WTC11 (cell line): ENCODE measurements around the gene PMEPA1. TPM values are rescaled to one million over a fixed set of nuclear protein-coding genes. Genes with fewer than 3 reads are reported as not detected.

Experiments
- ATAC-seq: fragments of 200-7000 bp; cut with Tn5 transposase; 2 replicates; pipeline ENCODE4 v1.10.0; 2021; ENCODE audit warnings: mild to moderate bottlenecking, moderate library complexity
- CTCF ChIA-PET: fragments of 300-600 bp; sonication (Branson Sonifier 250); formaldehyde crosslinking; loops from one replicate; lab custom pipeline; 2021; ENCODE audit warnings: antibody characterized with exemption; lab: Charles Lee
- POLR2A ChIA-PET: fragments of 350-600 bp; sonication (Branson Sonifier 250); formaldehyde crosslinking; loops from one replicate; lab custom pipeline; 2021; ENCODE audit warnings: antibody characterized with exemption; lab: Charles Lee
- DNase-seq: peaks from one replicate; pipeline ENCODE4 v3.0.0; 2021; ENCODE audit warnings: low spot score
- H3K27ac Mint-ChIP-seq: 2 replicates; pipeline ENCODE4 v1.8.0; 2021; ENCODE audit warnings: mixed read lengths
- H3K27me3 Mint-ChIP-seq: 2 replicates; pipeline ENCODE4 v1.8.0; 2021; ENCODE audit warnings: low read depth, mild to moderate bottlenecking, moderate library complexity, mixed read lengths
- H3K36me3 Mint-ChIP-seq: 2 replicates; pipeline ENCODE4 v1.8.0; 2021; ENCODE audit warnings: mixed read lengths
- H3K4me1 Mint-ChIP-seq: 2 replicates; pipeline ENCODE4 v1.8.0; 2022; ENCODE audit warnings: mixed read lengths
- H3K4me3 Mint-ChIP-seq: 2 replicates; pipeline ENCODE4 v1.8.0; 2021; ENCODE audit warnings: mild to moderate bottlenecking, moderate library complexity, mixed read lengths
- H3K9me3 Mint-ChIP-seq: 2 replicates; pipeline ENCODE4 v1.8.0; 2021; ENCODE audit warnings: mixed read lengths
- CREB1 ChIP-seq: sonication (generic); formaldehyde crosslinking; IDR thresholded peaks from 2 replicates; pipeline ENCODE4 v1.8.0; 2023; ENCODE audit warnings: mild to moderate bottlenecking, missing genetic modification reagents
- FOXJ3 ChIP-seq: sonication (generic); formaldehyde crosslinking; IDR thresholded peaks from 2 replicates; pipeline ENCODE4 v1.9.0; 2021; ENCODE audit warnings: missing genetic modification reagents, mild to moderate bottlenecking, borderline replicate concordance
- GRHL2 ChIP-seq: fragments of 250-450 bp; sonication (Bioruptor Pico); IDR thresholded peaks from 2 replicates; pipeline ENCODE4 v1.8.0; 2022; ENCODE audit warnings: mild to moderate bottlenecking, moderate library complexity; ENCODE audit not compliant: insufficient replicate concordance, severe bottlenecking
- OVOL2 ChIP-seq: fragments of 250-450 bp; sonication (Bioruptor Pico); IDR thresholded peaks from 2 replicates; pipeline ENCODE4 v1.9.0; 2021; ENCODE audit warnings: mild to moderate bottlenecking, borderline replicate concordance
- SP1 ChIP-seq: sonication (generic); formaldehyde crosslinking; conservative IDR thresholded peaks from 2 replicates; pipeline ENCODE4 v1.8.1; 2022; ENCODE audit warnings: missing genetic modification reagents
- TCF7 ChIP-seq: sonication (generic); formaldehyde crosslinking; IDR thresholded peaks from 2 replicates; pipeline ENCODE4 v1.8.0; 2022; ENCODE audit warnings: mild to moderate bottlenecking, low read depth, missing genetic modification reagents, moderate library complexity
- TEAD1 ChIP-seq: sonication (generic); formaldehyde crosslinking; IDR thresholded peaks from 2 replicates; pipeline ENCODE4 v1.8.0; 2022; ENCODE audit warnings: mild to moderate bottlenecking, missing genetic modification reagents
- TP53 ChIP-seq: sonication (generic); formaldehyde crosslinking; IDR thresholded peaks from 2 replicates; pipeline ENCODE4 v1.8.1; 2023; ENCODE audit warnings: mild to moderate bottlenecking, missing genetic modification reagents
- ZBTB21 ChIP-seq: sonication (generic); formaldehyde crosslinking; IDR thresholded peaks from 2 replicates; pipeline ENCODE4 v1.8.1; 2023; ENCODE audit warnings: mild to moderate bottlenecking, missing genetic modification reagents, borderline replicate concordance
- ZNF317 ChIP-seq: sonication (generic); formaldehyde crosslinking; IDR thresholded peaks from 2 replicates; pipeline ENCODE4 v1.8.1; 2023; ENCODE audit warnings: low read depth, mild to moderate bottlenecking, moderate library complexity, missing genetic modification reagents, borderline replicate concordance
- ZNF416 ChIP-seq: fragments of 250-450 bp; sonication (Bioruptor Pico); IDR thresholded peaks from 2 replicates; pipeline ENCODE4 v1.9.0; 2021; ENCODE audit warnings: mild to moderate bottlenecking, inconsistent platforms
- total RNA-seq: library from RNA; stranded (reverse); gene quantifications from 3 replicates; pipeline ENCODE4 v1.2.3, GENCODE V29; 2021
- TF ChIP-seq, protein P1 (sequence below): fragments of 250-450 bp; sonication (Bioruptor Pico); IDR thresholded peaks from 2 replicates; pipeline ENCODE4 v1.9.0; 2021; ENCODE audit warnings: mild to moderate bottlenecking
- TF ChIP-seq, protein P2 (sequence below): sonication (generic); formaldehyde crosslinking; IDR thresholded peaks from 2 replicates; pipeline ENCODE4 v1.8.1; 2023; ENCODE audit warnings: mild to moderate bottlenecking, missing genetic modification reagents
- TF ChIP-seq, protein P3 (sequence below): sonication (generic); formaldehyde crosslinking; IDR thresholded peaks from 2 replicates; pipeline ENCODE4 v1.8.0; 2023; ENCODE audit warnings: missing genetic modification reagents, mild to moderate bottlenecking, borderline replicate concordance
- TF ChIP-seq, protein P4 (sequence below): fragments of 200-600 bp; IDR thresholded peaks from 2 replicates; pipeline ENCODE4 v1.8.0; 2022; ENCODE audit warnings: antibody characterized with exemption
- TF ChIP-seq, protein P5 (sequence below): sonication (generic); formaldehyde crosslinking; IDR thresholded peaks from 2 replicates; pipeline ENCODE4 v1.8.1; 2022; ENCODE audit warnings: mild to moderate bottlenecking, missing genetic modification reagents, moderate library complexity, borderline replicate concordance

PMEPA1 gene
- total RNA-seq, 1 experiment from 2014 or later: 40.6 TPM

DNA sequence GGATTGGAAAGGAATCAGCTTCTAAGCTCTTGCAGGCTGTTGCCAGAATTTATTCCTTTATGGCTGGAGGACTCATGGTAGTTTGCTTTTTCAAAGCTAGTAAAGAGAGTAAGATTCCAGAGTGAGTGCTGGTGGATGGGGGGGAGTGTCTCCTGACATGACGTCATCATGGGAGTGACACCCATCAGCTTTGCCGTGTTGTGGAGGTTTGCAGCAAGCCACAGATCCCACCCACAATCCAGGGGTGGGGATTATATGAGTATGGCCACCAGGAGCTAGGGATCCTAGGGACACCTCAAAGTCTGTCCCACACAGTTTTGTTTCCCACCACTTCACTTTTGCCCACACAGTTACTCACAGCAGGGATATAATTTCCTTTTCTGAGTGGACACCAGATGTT, 28.7 kb upstream of the PMEPA1 start:
- Mint-ChIP-seq H3K36me3 (no peaks in the 10 kb centered on the region), H3K4me1 (peaks cover 39% of the 10 kb centered on the region), H3K9me3 (no peaks in the 10 kb centered on the region), H3K4me3 (no peak overlapping the region), H3K27ac (no peak overlapping the region), H3K27me3 (peaks cover 3% of the 10 kb centered on the region)
- CTCF ChIA-PET: no interaction called here
- POLR2A ChIA-PET: interaction anchor here (0.6 kb wide), 1 partner anchor 224 kb away, joined by 3 read pairs; no protein-coding TSS in a partner anchor
- DNase-seq: no peak
- TF ChIP-seq CREB1 (CRISPR knock-in tag): no peak
- TF ChIP-seq, protein P1, sequence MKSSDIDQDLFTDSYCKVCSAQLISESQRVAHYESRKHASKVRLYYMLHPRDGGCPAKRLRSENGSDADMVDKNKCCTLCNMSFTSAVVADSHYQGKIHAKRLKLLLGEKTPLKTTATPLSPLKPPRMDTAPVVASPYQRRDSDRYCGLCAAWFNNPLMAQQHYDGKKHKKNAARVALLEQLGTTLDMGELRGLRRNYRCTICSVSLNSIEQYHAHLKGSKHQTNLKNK (CRISPR knock-in tag): no peak
- TF ChIP-seq, protein P2, sequence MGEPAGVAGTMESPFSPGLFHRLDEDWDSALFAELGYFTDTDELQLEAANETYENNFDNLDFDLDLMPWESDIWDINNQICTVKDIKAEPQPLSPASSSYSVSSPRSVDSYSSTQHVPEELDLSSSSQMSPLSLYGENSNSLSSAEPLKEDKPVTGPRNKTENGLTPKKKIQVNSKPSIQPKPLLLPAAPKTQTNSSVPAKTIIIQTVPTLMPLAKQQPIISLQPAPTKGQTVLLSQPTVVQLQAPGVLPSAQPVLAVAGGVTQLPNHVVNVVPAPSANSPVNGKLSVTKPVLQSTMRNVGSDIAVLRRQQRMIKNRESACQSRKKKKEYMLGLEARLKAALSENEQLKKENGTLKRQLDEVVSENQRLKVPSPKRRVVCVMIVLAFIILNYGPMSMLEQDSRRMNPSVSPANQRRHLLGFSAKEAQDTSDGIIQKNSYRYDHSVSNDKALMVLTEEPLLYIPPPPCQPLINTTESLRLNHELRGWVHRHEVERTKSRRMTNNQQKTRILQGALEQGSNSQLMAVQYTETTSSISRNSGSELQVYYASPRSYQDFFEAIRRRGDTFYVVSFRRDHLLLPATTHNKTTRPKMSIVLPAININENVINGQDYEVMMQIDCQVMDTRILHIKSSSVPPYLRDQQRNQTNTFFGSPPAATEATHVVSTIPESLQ: no peak
- TF ChIP-seq TP53: no peak
- no peak for TF ChIP-seq GRHL2 (CRISPR knock-in tag)
- ATAC-seq: no peak

DNA sequence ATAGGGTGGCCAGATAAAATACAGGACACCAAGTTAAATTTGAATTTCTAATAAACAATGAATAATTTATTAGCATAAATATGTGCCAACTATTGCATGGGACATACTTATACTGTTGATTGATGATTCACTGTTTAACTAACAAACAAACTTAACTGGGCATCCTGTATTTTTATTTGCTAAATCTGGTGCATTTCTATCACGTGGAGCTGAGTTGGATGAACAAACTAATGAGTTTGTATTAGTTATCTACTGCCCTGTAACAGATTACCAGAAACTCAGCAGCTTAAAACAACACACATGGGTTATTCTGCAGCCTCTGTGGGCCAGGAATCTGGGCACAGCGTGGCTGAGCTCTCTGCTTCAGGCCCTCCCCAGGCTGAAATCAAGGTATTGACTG, 28.2 kb upstream of the PMEPA1 start:
- Mint-ChIP-seq H3K4me3 (no peak overlapping the region), H3K27me3 (peaks cover 3% of the 10 kb centered on the region), H3K36me3 (no peaks in the 10 kb centered on the region), H3K9me3 (no peaks in the 10 kb centered on the region), H3K27ac (no peak overlapping the region), H3K4me1 (peaks cover 37% of the 10 kb centered on the region)
- TF ChIP-seq OVOL2 (CRISPR knock-in tag): no peak
- no peak for TF ChIP-seq ZNF317 (CRISPR knock-in tag)
- TF ChIP-seq TEAD1 (CRISPR knock-in tag): no peak
- no peak for TF ChIP-seq TCF7
- TF ChIP-seq TP53: no peak
- no peak for TF ChIP-seq FOXJ3 (CRISPR knock-in tag)
- no peak for TF ChIP-seq ZNF416
- TF ChIP-seq, protein P3, sequence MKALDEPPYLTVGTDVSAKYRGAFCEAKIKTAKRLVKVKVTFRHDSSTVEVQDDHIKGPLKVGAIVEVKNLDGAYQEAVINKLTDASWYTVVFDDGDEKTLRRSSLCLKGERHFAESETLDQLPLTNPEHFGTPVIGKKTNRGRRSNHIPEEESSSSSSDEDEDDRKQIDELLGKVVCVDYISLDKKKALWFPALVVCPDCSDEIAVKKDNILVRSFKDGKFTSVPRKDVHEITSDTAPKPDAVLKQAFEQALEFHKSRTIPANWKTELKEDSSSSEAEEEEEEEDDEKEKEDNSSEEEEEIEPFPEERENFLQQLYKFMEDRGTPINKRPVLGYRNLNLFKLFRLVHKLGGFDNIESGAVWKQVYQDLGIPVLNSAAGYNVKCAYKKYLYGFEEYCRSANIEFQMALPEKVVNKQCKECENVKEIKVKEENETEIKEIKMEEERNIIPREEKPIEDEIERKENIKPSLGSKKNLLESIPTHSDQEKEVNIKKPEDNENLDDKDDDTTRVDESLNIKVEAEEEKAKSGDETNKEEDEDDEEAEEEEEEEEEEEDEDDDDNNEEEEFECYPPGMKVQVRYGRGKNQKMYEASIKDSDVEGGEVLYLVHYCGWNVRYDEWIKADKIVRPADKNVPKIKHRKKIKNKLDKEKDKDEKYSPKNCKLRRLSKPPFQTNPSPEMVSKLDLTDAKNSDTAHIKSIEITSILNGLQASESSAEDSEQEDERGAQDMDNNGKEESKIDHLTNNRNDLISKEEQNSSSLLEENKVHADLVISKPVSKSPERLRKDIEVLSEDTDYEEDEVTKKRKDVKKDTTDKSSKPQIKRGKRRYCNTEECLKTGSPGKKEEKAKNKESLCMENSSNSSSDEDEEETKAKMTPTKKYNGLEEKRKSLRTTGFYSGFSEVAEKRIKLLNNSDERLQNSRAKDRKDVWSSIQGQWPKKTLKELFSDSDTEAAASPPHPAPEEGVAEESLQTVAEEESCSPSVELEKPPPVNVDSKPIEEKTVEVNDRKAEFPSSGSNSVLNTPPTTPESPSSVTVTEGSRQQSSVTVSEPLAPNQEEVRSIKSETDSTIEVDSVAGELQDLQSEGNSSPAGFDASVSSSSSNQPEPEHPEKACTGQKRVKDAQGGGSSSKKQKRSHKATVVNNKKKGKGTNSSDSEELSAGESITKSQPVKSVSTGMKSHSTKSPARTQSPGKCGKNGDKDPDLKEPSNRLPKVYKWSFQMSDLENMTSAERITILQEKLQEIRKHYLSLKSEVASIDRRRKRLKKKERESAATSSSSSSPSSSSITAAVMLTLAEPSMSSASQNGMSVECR (CRISPR knock-in tag): no peak
- no peak for TF ChIP-seq SP1 (CRISPR knock-in tag)
- TF ChIP-seq, protein P4, sequence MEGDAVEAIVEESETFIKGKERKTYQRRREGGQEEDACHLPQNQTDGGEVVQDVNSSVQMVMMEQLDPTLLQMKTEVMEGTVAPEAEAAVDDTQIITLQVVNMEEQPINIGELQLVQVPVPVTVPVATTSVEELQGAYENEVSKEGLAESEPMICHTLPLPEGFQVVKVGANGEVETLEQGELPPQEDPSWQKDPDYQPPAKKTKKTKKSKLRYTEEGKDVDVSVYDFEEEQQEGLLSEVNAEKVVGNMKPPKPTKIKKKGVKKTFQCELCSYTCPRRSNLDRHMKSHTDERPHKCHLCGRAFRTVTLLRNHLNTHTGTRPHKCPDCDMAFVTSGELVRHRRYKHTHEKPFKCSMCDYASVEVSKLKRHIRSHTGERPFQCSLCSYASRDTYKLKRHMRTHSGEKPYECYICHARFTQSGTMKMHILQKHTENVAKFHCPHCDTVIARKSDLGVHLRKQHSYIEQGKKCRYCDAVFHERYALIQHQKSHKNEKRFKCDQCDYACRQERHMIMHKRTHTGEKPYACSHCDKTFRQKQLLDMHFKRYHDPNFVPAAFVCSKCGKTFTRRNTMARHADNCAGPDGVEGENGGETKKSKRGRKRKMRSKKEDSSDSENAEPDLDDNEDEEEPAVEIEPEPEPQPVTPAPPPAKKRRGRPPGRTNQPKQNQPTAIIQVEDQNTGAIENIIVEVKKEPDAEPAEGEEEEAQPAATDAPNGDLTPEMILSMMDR: no peak
- TF ChIP-seq, protein P5, sequence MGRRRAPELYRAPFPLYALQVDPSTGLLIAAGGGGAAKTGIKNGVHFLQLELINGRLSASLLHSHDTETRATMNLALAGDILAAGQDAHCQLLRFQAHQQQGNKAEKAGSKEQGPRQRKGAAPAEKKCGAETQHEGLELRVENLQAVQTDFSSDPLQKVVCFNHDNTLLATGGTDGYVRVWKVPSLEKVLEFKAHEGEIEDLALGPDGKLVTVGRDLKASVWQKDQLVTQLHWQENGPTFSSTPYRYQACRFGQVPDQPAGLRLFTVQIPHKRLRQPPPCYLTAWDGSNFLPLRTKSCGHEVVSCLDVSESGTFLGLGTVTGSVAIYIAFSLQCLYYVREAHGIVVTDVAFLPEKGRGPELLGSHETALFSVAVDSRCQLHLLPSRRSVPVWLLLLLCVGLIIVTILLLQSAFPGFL: no peak
- no peak for TF ChIP-seq ZBTB21 (CRISPR knock-in tag)
- CTCF ChIA-PET: no interaction called here
- DNase-seq: no peak
- POLR2A ChIA-PET: no interaction called here
- ATAC-seq: no peak
